Prostate gland (tissue), 2 donors: ENCODE measurements around the gene PZP. TPM values are rescaled to one million over a fixed set of nuclear protein-coding genes. Genes with fewer than 3 reads are reported as not detected.
"Not testable (repeated sequence)": the region's sequence is repeated elsewhere in the genome, so short reads cannot be mapped to it uniquely, and the experiment has no call there.

Experiments
- DNase-seq: peaks from one replicate; pipeline ENCODE4 v3.0.0-alpha.2; 2019; ENCODE audit warnings: low spot score
- H3K27ac ChIP-seq, 2 donors: fragments of 200-600 bp; sonication (generic); 2 replicates each; pipeline ENCODE4 v1.5.1; 2017 to 2019
- H3K27me3 ChIP-seq: fragments of 200-600 bp; sonication (generic); replicated peaks from 2 replicates; pipeline ENCODE4 v1.5.1; 2019; ENCODE audit not compliant: insufficient read depth
- H3K36me3 ChIP-seq, 2 donors: fragments of 200-600 bp; sonication (generic); 1 replicate in 1 of 2; 2 replicates in 1 of 2; pipeline versions ENCODE4 v1.5.1 to v1.8.1; 2017 to 2019
- H3K4me1 ChIP-seq: fragments of 200-600 bp; sonication (generic); replicated peaks from 2 replicates; pipeline ENCODE4 v1.5.1; 2019
- H3K4me3 ChIP-seq, 2 donors: fragments of 200-600 bp; sonication (generic); 2 replicates each; pipeline ENCODE4 v1.5.1; 2017 to 2019
- H3K9me3 ChIP-seq: fragments of 200-600 bp; sonication (generic); 2 replicates; pipeline ENCODE4 v1.5.1; 2017
- CTCF ChIP-seq, 4 experiments: fragments of 200-600 bp in 2 of 4; fragments of 450-650 bp in 2 of 4; sonication (generic) in 2 of 4; IDR thresholded peaks; 1 replicate in 3 of 4; 2 replicates in 1 of 4; pipeline ENCODE4 v1.5.1; 2016 to 2019; ENCODE audit warnings: antibody characterized with exemption in 4 of 4, mild to moderate bottlenecking in 2 of 4, moderate library complexity in 2 of 4
- POLR2A ChIP-seq: fragments of 450-650 bp; IDR thresholded peaks from one replicate; pipeline ENCODE4 v1.6.1; 2016; ENCODE audit warnings: antibody characterized with exemption, mild to moderate bottlenecking
- POLR2AphosphoS5 ChIP-seq: sonication (generic); formaldehyde crosslinking; IDR thresholded peaks from one replicate; pipeline ENCODE4 v1.6.1; 2017; ENCODE audit warnings: antibody characterized with exemption
- WGBS: methylation state at CpG from one replicate; pipeline ENCODE4 v1.1.5; 2018; 5-methylcytosine and 5-hydroxymethylcytosine counted together
- intact Hi-C: fragments of 100-400 bp; cut with DNase I; formaldehyde crosslinking; loops from one replicate; pipeline ENCODE4 v1.14.2; 2022
- total RNA-seq, 2 donors: library from RNA; depleted of rRNA; stranded (reverse); fragments of >200 nt; gene quantifications; one replicate each; pipeline ENCODE4 v1.1.0, GENCODE V29; 2016

PZP gene
- total RNA-seq, 2 donors from 2014 or later, result 0.62 TPM; not detected in 1

- Histone ChIP-seq H3K36me3 (no peaks in the 10 kb centered on the region), H3K4me3 (no peak overlapping the region), H3K27me3 (no peaks in the 10 kb centered on the region), H3K27ac (no peak overlapping the region), H3K4me1 (no peaks in the 10 kb centered on the region), H3K9me3 (no peaks in the 10 kb centered on the region)
- intact Hi-C loops, result no loop called here
- no peak for DNase-seq
- TF ChIP-seq POLR2A (no peak), CTCF (IDR thresholded peaks at IDR 0.05) (no peak), POLR2AphosphoS5 (no peak)
Measured at GRCh38 chr12:9198012-9198411, 10.2 kb downstream of the PZP start.

- WGBS, result 88% methylated on average over 3 of the region's 3 CpGs
- Histone ChIP-seq H3K36me3 (no peaks in the 10 kb centered on the region), H3K4me3 (no peak overlapping the region), H3K27ac (no peak overlapping the region), H3K27me3 (no peaks in the 10 kb centered on the region), H3K9me3 (no peaks in the 10 kb centered on the region), H3K4me1 (no peaks in the 10 kb centered on the region)
- DNase-seq, result no peak
- TF ChIP-seq POLR2A (no peak), POLR2AphosphoS5 (no peak), CTCF (IDR thresholded peaks at IDR 0.05) (no peak)
- intact Hi-C loops, result no loop called here
Measured at GRCh38 chr12:9184276-9184675, 23.9 kb downstream of the PZP start.

GRCh38 chr12:9180810-9181209 lies 27.4 kb downstream of the PZP start:
- Histone ChIP-seq H3K27me3 (no peaks in the 10 kb centered on the region), H3K36me3 (no peaks in the 10 kb centered on the region), H3K27ac (no peak overlapping the region), H3K9me3 (no peaks in the 10 kb centered on the region), H3K4me3 (no peak overlapping the region), H3K4me1 (no peaks in the 10 kb centered on the region)
- 76% methylated on average over 4 of the region's 4 CpGs for WGBS
- no peak for DNase-seq
- intact Hi-C loops, result no loop called here
- TF ChIP-seq POLR2A, result no peak

GRCh38 chr12:9179781-9180180 lies 28.4 kb downstream of the PZP start:
- Histone ChIP-seq H3K4me1 (no peaks in the 10 kb centered on the region), H3K36me3 (no peaks in the 10 kb centered on the region), H3K27ac (no peak overlapping the region), H3K4me3 (no peak overlapping the region), H3K27me3 (no peaks in the 10 kb centered on the region), H3K9me3 (no peaks in the 10 kb centered on the region)
- DNase-seq, result no peak
- intact Hi-C loops, result no loop called here
- TF ChIP-seq CTCF (IDR thresholded peaks at IDR 0.05) (no peak), POLR2AphosphoS5 (no peak), POLR2A (no peak)
- 97% methylated on average over 3 of the region's 3 CpGs for WGBS

- intact Hi-C loops, result no loop called here
- WGBS, result 70% methylated on average over 11 of the region's 11 CpGs
- Histone ChIP-seq H3K9me3 (no peaks in the 10 kb centered on the region), H3K4me3 (no peak overlapping the region), H3K27me3 (no peaks in the 10 kb centered on the region), H3K36me3 (no peaks in the 10 kb centered on the region), H3K4me1 (no peaks in the 10 kb centered on the region), H3K27ac (no peak overlapping the region)
- no peak for TF ChIP-seq POLR2AphosphoS5
- TF ChIP-seq CTCF (IDR thresholded peaks at IDR 0.05), result no peak
- TF ChIP-seq POLR2A, result no peak
- DNase-seq, result no peak
Measured at GRCh38 chr12:9169979-9170634, 38.1 kb downstream of the PZP start.

- H3K4me3 ChIP-seq, H3K36me3 ChIP-seq, H3K27me3 ChIP-seq, H3K27ac ChIP-seq, intact Hi-C loops, H3K4me1 ChIP-seq, H3K9me3 ChIP-seq, DNase-seq: not testable (repeated sequence)
- 80% methylated on average over 5 of the region's 5 CpGs for WGBS
Measured at GRCh38 chr12:9167345-9167744, 40.9 kb downstream of the PZP start.
